Suppressor macrophage treated with lipopolysaccharide for 4 hours (primary cell): ENCODE data around the gene ACLY.

Experiments
- DNase-seq: peaks from one replicate; pipeline ENCODE4 v3.0.0-alpha.2; 2020

ACLY gene

GRCh38 chr17:41918314-41919164 is at the start of gene ACLY:
ACLY (minus strand) TSS chr17:41918951; CDS start chr17:41913873, 5,078 bp downstream.
- peak; percentile 98 for DNase-seq

GRCh38 chr17:41967921-41968578 is 49.3 kb upstream of the ACLY start:
- DNase-seq = no peak

- peak; percentile 41 for DNase-seq
Observed at GRCh38 chr17:41967141-41967920, 48.6 kb upstream of the ACLY start.

GRCh38 chr17:41966463-41967140 is 47.9 kb upstream of the ACLY start, which contains the start of gene CNP:
CNP (plus strand) TSS chr17:41966795; CDS start chr17:41966885, 90 bp downstream.
- DNase-seq = peak; percentile 98

- peak; percentile 50 for DNase-seq
Observed at GRCh38 chr17:41965694-41966462, 47.1 kb upstream of the ACLY start.

GRCh38 chr17:41962768-41963434 is 44.1 kb upstream of the ACLY start:
- peak; percentile 80 for DNase-seq

- no peak for DNase-seq
Observed at GRCh38 chr17:41962111-41962510, 43.4 kb upstream of the ACLY start.

- DNase-seq = no peak
Observed at GRCh38 chr17:41959336-41960095, 40.8 kb upstream of the ACLY start.

- no peak for DNase-seq
Observed at GRCh38 chr17:41959030-41959335, 40.2 kb upstream of the ACLY start.

GRCh38 chr17:41957869-41958439 is 39.2 kb upstream of the ACLY start:
- DNase-seq = no peak

GRCh38 chr17:41957031-41957868 is 38.5 kb upstream of the ACLY start:
- DNase-seq = no peak

GRCh38 chr17:41956522-41956921 is 37.8 kb upstream of the ACLY start:
- no peak for DNase-seq

- no peak for DNase-seq
Observed at GRCh38 chr17:41948762-41949460, 30.2 kb upstream of the ACLY start.

GRCh38 chr17:41944943-41945342 is 26.2 kb upstream of the ACLY start:
- no peak for DNase-seq

GRCh38 chr17:41943492-41943891 is 24.7 kb upstream of the ACLY start:
- no peak for DNase-seq

- DNase-seq = no peak
Observed at GRCh38 chr17:41942626-41943373, 24.0 kb upstream of the ACLY start.

- no peak for DNase-seq
Observed at GRCh38 chr17:41941168-41941567, 22.4 kb upstream of the ACLY start.

GRCh38 chr17:41939693-41940090 is 20.9 kb upstream of the ACLY start:
- DNase-seq = no peak
